WTC11 (cell line): ENCODE data around the gene CCDC80. TPM values are rescaled to one million over a fixed set of nuclear protein-coding genes. Genes with fewer than 3 reads are reported as not detected.

ENCODE experiments used
- ATAC-seq: fragments of 200-7000 bp; cut with Tn5 transposase; 2 replicates; pipeline ENCODE4 v1.10.0; 2021; ENCODE audit warnings: mild to moderate bottlenecking, moderate library complexity
- CTCF ChIA-PET: fragments of 300-600 bp; sonication (Branson Sonifier 250); formaldehyde crosslinking; loops from one replicate; lab custom pipeline; 2021; ENCODE audit warnings: antibody characterized with exemption; lab: Charles Lee
- POLR2A ChIA-PET: fragments of 350-600 bp; sonication (Branson Sonifier 250); formaldehyde crosslinking; loops from one replicate; lab custom pipeline; 2021; ENCODE audit warnings: antibody characterized with exemption; lab: Charles Lee
- DNase-seq: peaks from one replicate; pipeline ENCODE4 v3.0.0; 2021; ENCODE audit warnings: low spot score
- H3K27ac Mint-ChIP-seq: 2 replicates; pipeline ENCODE4 v1.8.0; 2021; ENCODE audit warnings: mixed read lengths
- H3K27me3 Mint-ChIP-seq: 2 replicates; pipeline ENCODE4 v1.8.0; 2021; ENCODE audit warnings: low read depth, mild to moderate bottlenecking, moderate library complexity, mixed read lengths
- H3K36me3 Mint-ChIP-seq: 2 replicates; pipeline ENCODE4 v1.8.0; 2021; ENCODE audit warnings: mixed read lengths
- H3K4me1 Mint-ChIP-seq: 2 replicates; pipeline ENCODE4 v1.8.0; 2022; ENCODE audit warnings: mixed read lengths
- H3K4me3 Mint-ChIP-seq: 2 replicates; pipeline ENCODE4 v1.8.0; 2021; ENCODE audit warnings: mild to moderate bottlenecking, moderate library complexity, mixed read lengths
- H3K9me3 Mint-ChIP-seq: 2 replicates; pipeline ENCODE4 v1.8.0; 2021; ENCODE audit warnings: mixed read lengths
- ARID4B ChIP-seq: sonication (generic); formaldehyde crosslinking; IDR thresholded peaks from 2 replicates; pipeline ENCODE4 v1.8.0; 2023; ENCODE audit warnings: missing genetic modification reagents, mild to moderate bottlenecking, borderline replicate concordance
- CBFB ChIP-seq: sonication (generic); formaldehyde crosslinking; IDR thresholded peaks from 2 replicates; pipeline ENCODE4 v1.8.1; 2022; ENCODE audit warnings: mild to moderate bottlenecking, low read depth, missing genetic modification reagents
- GRHL2 ChIP-seq: fragments of 250-450 bp; sonication (Bioruptor Pico); IDR thresholded peaks from 2 replicates; pipeline ENCODE4 v1.8.0; 2022; ENCODE audit warnings: mild to moderate bottlenecking, moderate library complexity; ENCODE audit not compliant: insufficient replicate concordance, severe bottlenecking
- GTF2I ChIP-seq: fragments of 250-450 bp; sonication (Bioruptor Pico); conservative IDR thresholded peaks from 2 replicates; pipeline ENCODE4 v1.4.0; 2021; ENCODE audit warnings: mild to moderate bottlenecking
- JAZF1 ChIP-seq: fragments of 250-450 bp; sonication (Bioruptor Pico); IDR thresholded peaks from 2 replicates; pipeline ENCODE4 v1.9.0; 2021; ENCODE audit warnings: moderate library complexity, mild to moderate bottlenecking, inconsistent platforms
- NFATC4 ChIP-seq: fragments of 250-450 bp; sonication (Bioruptor Pico); IDR thresholded peaks from 2 replicates; pipeline ENCODE4 v1.9.0; 2021; ENCODE audit warnings: mild to moderate bottlenecking
- NFE2L1 ChIP-seq: sonication (generic); formaldehyde crosslinking; IDR thresholded peaks from 2 replicates; pipeline ENCODE4 v1.8.1; 2023; ENCODE audit warnings: missing genetic modification reagents
- NFYB ChIP-seq: sonication (generic); formaldehyde crosslinking; conservative IDR thresholded peaks from 2 replicates; pipeline ENCODE4 v1.8.0; 2022; ENCODE audit warnings: low read depth, missing genetic modification reagents
- SMAD3 ChIP-seq: sonication (generic); formaldehyde crosslinking; IDR thresholded peaks from 2 replicates; pipeline ENCODE4 v1.8.0; 2022; ENCODE audit warnings: missing genetic modification reagents, mild to moderate bottlenecking, borderline replicate concordance
- ZNF317 ChIP-seq: sonication (generic); formaldehyde crosslinking; IDR thresholded peaks from 2 replicates; pipeline ENCODE4 v1.8.1; 2023; ENCODE audit warnings: low read depth, mild to moderate bottlenecking, moderate library complexity, missing genetic modification reagents, borderline replicate concordance
- total RNA-seq: library from RNA; stranded (reverse); gene quantifications from 3 replicates; pipeline ENCODE4 v1.2.3, GENCODE V29; 2021
- TF ChIP-seq, protein P1 (sequence below): fragments of 250-450 bp; sonication (Bioruptor Pico); IDR thresholded peaks from 2 replicates; pipeline ENCODE4 v1.8.0; 2021; ENCODE audit warnings: mild to moderate bottlenecking

The CCDC80 gene
- total RNA-seq, 1 experiment from 2014 or later, result 10.9 TPM

DNA sequence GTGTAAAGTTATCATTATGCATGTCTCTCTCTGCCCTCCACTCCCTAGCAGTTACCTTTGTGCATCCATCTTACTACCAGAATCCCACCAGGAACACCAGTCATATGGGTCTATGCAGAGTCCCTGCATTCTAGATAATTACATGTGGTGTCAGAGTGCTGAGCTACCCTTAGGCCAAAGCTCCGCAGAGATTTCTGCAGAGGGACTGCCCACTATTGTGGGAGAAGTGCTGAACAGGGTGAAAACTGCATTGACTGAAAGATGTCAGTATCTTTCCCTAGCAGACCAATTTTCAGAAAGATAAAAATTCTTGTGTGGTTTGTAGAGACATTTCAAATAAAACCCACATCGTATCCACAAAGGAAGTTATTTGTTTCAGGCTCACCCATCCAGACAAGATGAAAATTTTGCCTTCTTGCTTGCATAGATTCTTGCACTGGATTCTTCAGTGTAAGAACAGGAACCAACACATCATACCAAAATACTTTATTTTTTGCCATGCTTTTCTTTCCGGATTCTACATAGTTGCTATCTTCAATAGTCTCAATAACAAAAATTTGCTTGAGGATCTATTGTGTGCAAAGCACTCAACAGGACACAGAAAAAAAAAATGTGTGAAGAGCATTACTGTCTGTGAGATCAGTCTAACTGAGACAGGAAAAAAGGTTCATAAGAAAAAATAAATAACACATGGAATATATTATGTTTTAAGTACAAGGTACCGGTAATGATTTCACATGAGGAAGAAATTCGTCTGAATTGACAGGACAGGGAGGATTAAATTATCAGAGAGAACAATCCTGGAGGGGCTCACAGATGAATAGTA lies 32.0 kb upstream of the CCDC80 start:
- CTCF ChIA-PET, result no interaction called here
- Mint-ChIP-seq H3K27me3 (no peaks in the 10 kb centered on the region), H3K36me3 (no peaks in the 10 kb centered on the region), H3K4me1 (peaks cover 26% of the 10 kb centered on the region), H3K4me3 (no peak overlapping the region), H3K27ac (no peak overlapping the region), H3K9me3 (peaks cover 3% of the 10 kb centered on the region; the same call in 1 of the 2 replicates)
- TF ChIP-seq JAZF1, result no peak
- TF ChIP-seq CBFB, result no peak
- POLR2A ChIA-PET, result no interaction called here
- DNase-seq, result no peak
- no peak for ATAC-seq

- H3K36me3 Mint-ChIP-seq, result no peaks in the 10 kb centered on the region
- TF ChIP-seq NFYB (CRISPR knock-in tag) (no peak), GTF2I (CRISPR knock-in tag) (no peak), NFE2L1 (CRISPR knock-in tag) (no peak), NFATC4 (CRISPR knock-in tag) (no peak), SMAD3 (CRISPR knock-in tag) (no peak), ARID4B (no peak), GRHL2 (CRISPR knock-in tag) (no peak), ZNF317 (CRISPR knock-in tag) (no peak)
- TF ChIP-seq, protein P1, sequence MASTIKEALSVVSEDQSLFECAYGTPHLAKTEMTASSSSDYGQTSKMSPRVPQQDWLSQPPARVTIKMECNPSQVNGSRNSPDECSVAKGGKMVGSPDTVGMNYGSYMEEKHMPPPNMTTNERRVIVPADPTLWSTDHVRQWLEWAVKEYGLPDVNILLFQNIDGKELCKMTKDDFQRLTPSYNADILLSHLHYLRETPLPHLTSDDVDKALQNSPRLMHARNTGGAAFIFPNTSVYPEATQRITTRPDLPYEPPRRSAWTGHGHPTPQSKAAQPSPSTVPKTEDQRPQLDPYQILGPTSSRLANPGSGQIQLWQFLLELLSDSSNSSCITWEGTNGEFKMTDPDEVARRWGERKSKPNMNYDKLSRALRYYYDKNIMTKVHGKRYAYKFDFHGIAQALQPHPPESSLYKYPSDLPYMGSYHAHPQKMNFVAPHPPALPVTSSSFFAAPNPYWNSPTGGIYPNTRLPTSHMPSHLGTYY (CRISPR knock-in tag), result no peak
- H3K27me3 Mint-ChIP-seq, result no peaks in the 10 kb centered on the region
- CTCF ChIA-PET, result no interaction called here
- ATAC-seq (no peak), DNase-seq (no peak)
- POLR2A ChIA-PET, result no interaction called here
- no peaks in the 10 kb centered on the region for H3K9me3 Mint-ChIP-seq
- no peak overlapping the region for H3K4me3 Mint-ChIP-seq
- H3K4me1 Mint-ChIP-seq, result peaks cover 26% of the 10 kb centered on the region
- no peak overlapping the region for H3K27ac Mint-ChIP-seq
Observed at GRCh38 chr3:112671930-112672715, 31.2 kb upstream of the CCDC80 start.

GRCh38 chr3:112670824-112671223 lies 29.9 kb upstream of the CCDC80 start:
- no peak for TF ChIP-seq ARID4B
- DNase-seq (no peak), ATAC-seq (no peak)
- no peaks in the 10 kb centered on the region for H3K27me3 Mint-ChIP-seq
- no peaks in the 10 kb centered on the region for H3K9me3 Mint-ChIP-seq
- H3K4me1 Mint-ChIP-seq, result peaks cover 20% of the 10 kb centered on the region
- CTCF ChIA-PET, result no interaction called here
- H3K36me3 Mint-ChIP-seq, result no peaks in the 10 kb centered on the region
- no peak overlapping the region for H3K4me3 Mint-ChIP-seq
- POLR2A ChIA-PET, result no interaction called here
- H3K27ac Mint-ChIP-seq, result no peak overlapping the region
